ENCODE data around the gene CIAPIN1. TPM values are rescaled to one million over a fixed set of nuclear protein-coding genes. Genes with fewer than 3 reads are reported as not detected.
"Not testable (repeated sequence)": the region's sequence is repeated elsewhere in the genome, so short reads cannot be mapped to it uniquely, and the experiment has no call there.

CIAPIN1 gene
- total RNA-seq, 1 donor: 39.3 TPM

DNA sequence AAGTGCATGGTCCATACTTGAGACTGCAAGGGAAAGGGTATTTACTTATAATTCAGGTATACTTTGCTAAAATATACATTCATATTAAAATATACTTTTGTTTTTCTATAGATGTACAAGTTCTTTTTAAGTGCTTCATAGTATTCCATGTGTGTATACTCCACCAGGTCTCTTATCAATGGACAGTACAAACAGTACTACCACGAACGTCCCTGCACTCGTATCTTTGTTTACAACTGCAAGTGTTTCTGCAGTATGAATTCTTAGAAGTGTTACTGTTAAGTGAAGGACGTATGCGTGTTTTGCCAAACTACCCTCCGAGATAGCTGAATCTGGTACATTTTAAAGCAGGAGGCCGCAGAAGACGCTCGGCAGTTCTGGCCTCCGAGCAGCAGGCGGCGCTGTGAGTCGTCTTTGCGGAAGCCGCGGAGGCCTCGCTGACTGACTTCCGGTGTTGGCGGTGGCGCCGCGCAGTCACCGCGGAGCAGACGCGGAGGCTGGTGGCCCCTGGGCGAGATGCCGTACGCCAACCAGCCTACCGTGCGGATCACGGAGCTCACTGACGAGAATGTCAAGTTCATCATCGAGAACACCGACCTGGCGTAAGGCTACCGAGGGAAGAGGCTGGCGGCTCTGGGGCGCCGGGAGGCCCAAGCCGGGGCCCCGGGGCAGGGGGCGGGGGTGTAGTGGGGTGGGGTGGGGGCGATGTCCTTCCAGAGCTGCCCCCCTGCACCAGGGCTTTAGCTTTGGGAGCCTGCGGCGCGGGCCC, 15.2 kb upstream of the CIAPIN1 start, which contains the start of gene POLR2C:
Gene POLR2C, plus strand, starts transcription at position 471 of the 769 bp plus-strand sequence. Its CDS starts 46 bp downstream, at position 517.
- peak; percentile 85 for DNase-seq (ENCODE audit: low read depth)
- peak within 1 kb of the TSS; percentile 95 for H3K4me3 ChIP-seq (ENCODE audit: low read depth, low read length)
- TF ChIP-seq, protein P1, sequence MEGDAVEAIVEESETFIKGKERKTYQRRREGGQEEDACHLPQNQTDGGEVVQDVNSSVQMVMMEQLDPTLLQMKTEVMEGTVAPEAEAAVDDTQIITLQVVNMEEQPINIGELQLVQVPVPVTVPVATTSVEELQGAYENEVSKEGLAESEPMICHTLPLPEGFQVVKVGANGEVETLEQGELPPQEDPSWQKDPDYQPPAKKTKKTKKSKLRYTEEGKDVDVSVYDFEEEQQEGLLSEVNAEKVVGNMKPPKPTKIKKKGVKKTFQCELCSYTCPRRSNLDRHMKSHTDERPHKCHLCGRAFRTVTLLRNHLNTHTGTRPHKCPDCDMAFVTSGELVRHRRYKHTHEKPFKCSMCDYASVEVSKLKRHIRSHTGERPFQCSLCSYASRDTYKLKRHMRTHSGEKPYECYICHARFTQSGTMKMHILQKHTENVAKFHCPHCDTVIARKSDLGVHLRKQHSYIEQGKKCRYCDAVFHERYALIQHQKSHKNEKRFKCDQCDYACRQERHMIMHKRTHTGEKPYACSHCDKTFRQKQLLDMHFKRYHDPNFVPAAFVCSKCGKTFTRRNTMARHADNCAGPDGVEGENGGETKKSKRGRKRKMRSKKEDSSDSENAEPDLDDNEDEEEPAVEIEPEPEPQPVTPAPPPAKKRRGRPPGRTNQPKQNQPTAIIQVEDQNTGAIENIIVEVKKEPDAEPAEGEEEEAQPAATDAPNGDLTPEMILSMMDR (IDR thresholded peaks at IDR 0.05; ENCODE audit: insufficient read depth, low read length): peak; percentile 93

DNA sequence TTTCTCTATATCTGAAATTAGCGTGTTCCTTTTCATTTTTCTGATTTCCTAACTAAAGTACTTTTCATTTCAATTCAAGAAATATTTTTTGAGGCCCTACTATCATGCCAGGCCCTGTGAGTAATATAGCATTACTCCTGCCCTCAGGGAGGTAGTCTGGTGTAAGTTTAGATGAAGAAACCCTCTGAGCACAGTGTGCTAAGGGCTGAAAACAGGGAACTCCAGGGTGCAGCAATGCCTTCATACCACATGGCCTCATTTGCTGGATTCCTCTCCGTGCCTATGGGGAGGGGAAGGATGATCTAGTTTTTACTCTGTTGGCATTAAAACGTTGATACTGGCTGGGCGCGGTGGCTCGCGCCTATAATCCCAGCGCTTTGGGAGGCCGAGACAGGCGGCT, 4.8 kb upstream of the CIAPIN1 start:
- H3K4me3 ChIP-seq (ENCODE audit: low read depth, low read length): no peak overlapping the region
- DNase-seq (ENCODE audit: low read depth): no peak
- TF ChIP-seq, protein P1 (IDR thresholded peaks at IDR 0.05; ENCODE audit: insufficient read depth, low read length): no peak

DNA sequence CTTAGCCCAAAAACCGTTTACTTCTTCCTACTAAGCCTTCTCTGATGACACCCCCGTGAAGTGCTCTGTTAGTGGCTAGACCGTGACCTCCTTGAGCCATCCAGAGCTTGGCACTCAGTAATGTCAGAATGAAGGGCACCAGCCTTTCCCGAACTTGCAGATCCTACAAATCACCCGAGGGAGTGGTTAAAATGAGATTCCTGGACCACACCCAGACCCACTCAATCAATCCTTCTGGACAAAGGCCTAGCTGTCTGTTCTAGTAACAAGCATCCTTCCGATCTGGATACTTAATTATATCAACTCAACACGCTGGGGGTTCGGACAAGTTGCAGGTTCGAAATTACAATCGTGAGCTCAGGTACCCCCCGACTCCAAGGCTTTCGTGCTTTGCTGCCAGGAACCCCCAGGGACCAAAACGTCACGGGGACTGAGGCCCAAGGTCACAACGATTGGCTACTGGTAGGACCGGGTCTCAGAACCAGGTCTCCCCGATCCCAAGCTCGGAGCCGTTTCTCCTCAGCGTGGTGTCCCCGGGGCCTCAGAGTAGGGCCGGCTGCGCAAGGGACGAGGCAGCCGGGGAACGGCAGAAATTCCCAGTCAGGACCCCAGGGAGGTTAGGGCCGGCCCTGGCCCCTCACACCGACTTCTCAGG, 527 bp downstream of the CIAPIN1 start:
- TF ChIP-seq, protein P1 (IDR thresholded peaks at IDR 0.05; ENCODE audit: insufficient read depth, low read length): no peak
- peak; percentile 35 for DNase-seq (ENCODE audit: low read depth)
- H3K4me3 ChIP-seq (ENCODE audit: low read depth, low read length): peak overlapping the region; percentile 97

- no peak overlapping the region for H3K4me3 ChIP-seq (ENCODE audit: low read depth, low read length)
- TF ChIP-seq, protein P1 (IDR thresholded peaks at IDR 0.05; ENCODE audit: insufficient read depth, low read length): no peak
- DNase-seq (ENCODE audit: low read depth): no peak
Measured at GRCh38 chr16:57445510-57445909, 1.7 kb downstream of the CIAPIN1 start.

- no peak overlapping the region for H3K4me3 ChIP-seq (ENCODE audit: low read depth, low read length)
- TF ChIP-seq, protein P1 (IDR thresholded peaks at IDR 0.05; ENCODE audit: insufficient read depth, low read length): no peak
- peak; percentile 59 for DNase-seq (ENCODE audit: low read depth)
Measured at GRCh38 chr16:57444711-57445110, 2.5 kb downstream of the CIAPIN1 start.

DNA sequence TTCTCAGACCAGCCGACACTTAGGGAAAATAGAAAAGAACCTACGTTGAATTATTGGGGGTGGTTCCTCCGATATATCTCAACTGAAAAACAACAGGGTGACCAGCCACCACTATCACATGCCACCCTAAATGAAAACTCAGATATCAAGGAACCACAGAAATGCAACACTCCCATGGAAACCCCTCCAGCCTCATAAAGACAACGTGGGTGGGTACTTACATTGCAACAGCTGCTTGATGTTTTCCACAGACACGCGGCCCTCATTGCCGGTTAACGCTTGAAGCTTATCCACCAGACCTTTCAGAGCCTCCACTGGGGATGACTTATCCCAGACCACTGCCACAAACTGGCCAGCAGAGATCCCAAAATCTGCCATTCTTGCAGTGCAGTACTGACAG, 6.6 kb downstream of the CIAPIN1 start:
- not testable (repeated sequence) for DNase-seq (ENCODE audit: low read depth); H3K4me3 ChIP-seq (ENCODE audit: low read depth, low read length)

DNA sequence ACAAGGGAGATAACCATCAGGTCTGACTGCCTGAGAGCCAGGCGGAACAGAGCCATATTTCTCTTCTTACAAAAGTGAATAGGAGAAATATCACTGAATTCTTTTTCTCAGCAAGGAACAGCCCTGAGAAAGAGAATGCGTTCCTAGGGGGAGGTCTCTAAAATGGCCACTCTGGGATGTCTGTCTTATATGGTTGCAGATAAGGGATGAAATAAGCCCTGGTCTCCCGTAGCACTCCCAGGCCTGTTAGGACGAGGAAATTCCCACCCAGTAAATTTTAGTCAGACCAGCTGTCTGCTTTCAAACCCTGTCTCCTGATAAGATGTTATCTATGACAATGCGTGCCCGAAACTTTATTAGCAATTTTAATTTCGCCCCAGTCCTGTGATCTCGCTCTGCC, 7.2 kb downstream of the CIAPIN1 start:
- not testable (repeated sequence) for DNase-seq (ENCODE audit: low read depth); H3K4me3 ChIP-seq (ENCODE audit: low read depth, low read length)

All from fibroblast of the aortic adventitia (primary cell).